ENCODE results near the gene TOR3A. TPM values are rescaled to one million over a fixed set of nuclear protein-coding genes. Genes with fewer than 3 reads are reported as not detected.
"Not testable (repeated sequence)": the region's sequence is repeated elsewhere in the genome, so short reads cannot be mapped to it uniquely, and the experiment has no call there.

Gene TOR3A
- total RNA-seq, 1 experiment from 2014 or later: 49.2 TPM

- no peak for DNase-seq (ENCODE audit: low spot score)
Measured at GRCh38 chr1:179107706-179108629, 26.1 kb downstream of the TOR3A start.

- no peak for DNase-seq (ENCODE audit: low spot score)
Measured at GRCh38 chr1:179108644-179109043, 26.8 kb downstream of the TOR3A start.

- DNase-seq (ENCODE audit: low spot score): no peak
Measured at GRCh38 chr1:179115181-179115580, 33.3 kb downstream of the TOR3A start.

- DNase-seq (ENCODE audit: low spot score): no peak
Measured at GRCh38 chr1:179119513-179119912, 37.6 kb downstream of the TOR3A start.

GRCh38 chr1:179120736-179121135 lies 38.9 kb downstream of the TOR3A start:
- no peak for DNase-seq (ENCODE audit: low spot score)

GRCh38 chr1:179121159-179121938 lies 39.5 kb downstream of the TOR3A start:
- DNase-seq (ENCODE audit: low spot score): peak; percentile 61

GRCh38 chr1:179124873-179125272 lies 43.0 kb downstream of the TOR3A start:
- DNase-seq (ENCODE audit: low spot score): peak; percentile 47

- DNase-seq (ENCODE audit: low spot score): peak; percentile 44
Measured at GRCh38 chr1:179126338-179127060, 44.6 kb downstream of the TOR3A start.

GRCh38 chr1:179127163-179127895 lies 45.5 kb downstream of the TOR3A start:
- peak; percentile 65 for DNase-seq (ENCODE audit: low spot score)

- no peak for DNase-seq (ENCODE audit: low spot score)
Measured at GRCh38 chr1:179128520-179128919, 46.6 kb downstream of the TOR3A start.

- peak; percentile 74 for DNase-seq (ENCODE audit: low spot score)
Measured at GRCh38 chr1:179129702-179130473, 48.0 kb downstream of the TOR3A start.

- DNase-seq (ENCODE audit: low spot score): not testable (repeated sequence)
Measured at GRCh38 chr1:179135168-179135567, 53.3 kb downstream of the TOR3A start.

GRCh38 chr1:179135707-179136106 lies 53.8 kb downstream of the TOR3A start:
- DNase-seq (ENCODE audit: low spot score): not testable (repeated sequence)

- no peak for DNase-seq (ENCODE audit: low spot score)
Measured at GRCh38 chr1:179137617-179138255, 55.9 kb downstream of the TOR3A start.

GRCh38 chr1:179138755-179139154 lies 56.9 kb downstream of the TOR3A start:
- DNase-seq (ENCODE audit: low spot score): not testable (repeated sequence)

GRCh38 chr1:179141592-179142251 lies 59.9 kb downstream of the TOR3A start:
- DNase-seq (ENCODE audit: low spot score): peak; percentile 82

- peak; percentile 99 for DNase-seq (ENCODE audit: low spot score)
Measured at GRCh38 chr1:179142889-179143299, 61.0 kb downstream of the TOR3A start.

GRCh38 chr1:179143322-179143721 lies 61.5 kb downstream of the TOR3A start:
- DNase-seq (ENCODE audit: low spot score): peak; percentile 97

GRCh38 chr1:179144626-179145025 lies 62.8 kb downstream of the TOR3A start:
- DNase-seq (ENCODE audit: low spot score): no peak
